GM12878 (cell line): Measurements from ENCODE around the gene SNRPD1. TPM values are rescaled to one million over a fixed set of nuclear protein-coding genes. Genes with fewer than 3 reads are reported as not detected.

ENCODE experiments used
- ATAC-seq: fragments of 200-7000 bp; cut with Tn5 transposase; 3 replicates; pipeline ENCODE4 v1.9.1; 2020; ENCODE audit warnings: mild to moderate bottlenecking, moderate library complexity
- BruUV-seq: library from RNA; stranded (reverse); fragments of 400-500 nt; replicated peaks from 2 replicates; lab custom pipeline; 2021; lab: Mats Ljungman, UMichigan
- CTCF ChIA-PET: fragments of 300-600 bp; sonication (Branson Sonifier 250); formaldehyde crosslinking; extraction: SDS; loops from one replicate; lab custom pipeline; 2021; ENCODE audit warnings: inconsistent platforms; lab: Yijun Ruan, JAX
- POLR2A ChIA-PET: fragments of 350-600 bp; formaldehyde crosslinking; extraction: SDS; loops from one replicate; lab custom pipeline; 2021; ENCODE audit warnings: inconsistent platforms; lab: Charles Lee
- RAD21 ChIA-PET: fragments of 300-600 bp; sonication (Branson Sonifier 250); formaldehyde crosslinking; loops from one replicate; lab custom pipeline; 2023; ENCODE audit warnings: antibody characterized with exemption; ENCODE audit not compliant: unreplicated experiment; lab: Charles Lee
- SMC1A ChIA-PET: fragments of 300-600 bp; sonication (Branson Sonifier 250); formaldehyde crosslinking; loops from one replicate; lab custom pipeline; 2023; ENCODE audit not compliant: unreplicated experiment, uncharacterized antibody; lab: Charles Lee
- DNase-seq: peaks from one replicate; pipeline ENCODE4 v3.0.0-alpha.2; 2011; ENCODE audit warnings: low read depth, low spot score
- FAIRE-seq: peaks from 3 replicates; lab custom pipeline; 2011; peaks lifted over from hg19 to GRCh38; lab: Jason Lieb, UNC
- H2AFZ ChIP-seq: 2 replicates; pipeline ENCODE4 v1.6.0; 2011; ENCODE audit warnings: low read depth, low read length, control low read depth; ENCODE audit not compliant: control insufficient read depth
- H3K27ac ChIP-seq: 2 replicates; pipeline ENCODE4 v1.5.1; 2011; ENCODE audit warnings: control low read depth; ENCODE audit not compliant: control insufficient read depth, insufficient read depth
- H3K27me3 ChIP-seq, 2 experiments: replicated peaks in 1 of 2; 2 replicates each; pipeline versions ENCODE4 v1.6.0 to v1.6.1; 2011; ENCODE audit warnings: low read length in 1 of 2; ENCODE audit not compliant: control insufficient read depth in 2 of 2, insufficient read depth in 2 of 2
- H3K36me3 ChIP-seq, 2 experiments: 2 replicates each; pipeline ENCODE4 v1.5.1; 2011; ENCODE audit warnings: low read length in 1 of 2; ENCODE audit not compliant: control insufficient read depth in 2 of 2, insufficient read depth in 2 of 2
- H3K4me1 ChIP-seq: 2 replicates; pipeline ENCODE4 v1.6.1; 2011; ENCODE audit warnings: mild to moderate bottlenecking, low read length, moderate library complexity, mixed read lengths; ENCODE audit not compliant: control insufficient read depth, insufficient read depth
- H3K4me2 ChIP-seq: 2 replicates; pipeline ENCODE4 v1.6.0; 2011; ENCODE audit warnings: control low read depth; ENCODE audit not compliant: control insufficient read depth, insufficient read depth
- H3K4me3 ChIP-seq: fragments of 200-600 bp; sonication (generic); 2 replicates; pipeline ENCODE4 v1.5.1; 2016
- H3K79me2 ChIP-seq: 2 replicates; pipeline ENCODE4 v1.6.0; 2011; ENCODE audit warnings: low read length; ENCODE audit not compliant: control insufficient read depth, insufficient read depth
- H3K9ac ChIP-seq: 2 replicates; pipeline ENCODE4 v1.8.0; 2011; ENCODE audit warnings: low read length, control low read depth, mixed read lengths; ENCODE audit not compliant: control insufficient read depth, insufficient read depth
- H3K9me3 ChIP-seq: replicated peaks from 3 replicates; pipeline ENCODE4 v1.5.1; 2011; ENCODE audit warnings: mild to moderate bottlenecking, low read length; ENCODE audit not compliant: control insufficient read depth, insufficient read depth
- H4K20me1 ChIP-seq: 2 replicates; pipeline ENCODE4 v1.6.0; 2011; ENCODE audit not compliant: control insufficient read depth, insufficient read depth
- BACH1 ChIP-seq: fragments of 450-650 bp; IDR thresholded peaks from 2 replicates; pipeline ENCODE4 v1.6.1; 2017; ENCODE audit warnings: mild to moderate bottlenecking, borderline replicate concordance
- BHLHE40 ChIP-seq, 2 experiments: fragments of 450-650 bp in 1 of 2; IDR thresholded peaks; 2 replicates each; pipeline ENCODE4 v1.6.1; 2011 to 2017; ENCODE audit warnings: low read depth in 2 of 2, borderline replicate concordance in 1 of 2, improper control_type of control experiment in 1 of 2, low read length in 1 of 2, mild to moderate bottlenecking in 1 of 2
- BMI1 ChIP-seq: fragments of 450-650 bp; IDR thresholded peaks from 2 replicates; pipeline ENCODE4 v1.6.1; 2016; ENCODE audit warnings: mild to moderate bottlenecking, moderate library complexity, borderline replicate concordance
- EED ChIP-seq: sonication (generic); IDR thresholded peaks from 2 replicates; pipeline ENCODE4 v1.6.1; 2016; ENCODE audit warnings: antibody characterized with exemption, low read depth
- LARP7 ChIP-seq: fragments of 450-650 bp; IDR thresholded peaks from 2 replicates; pipeline ENCODE4 v1.6.1; 2017; ENCODE audit warnings: mild to moderate bottlenecking
- MLLT1 ChIP-seq: fragments of 450-650 bp; IDR thresholded peaks from 2 replicates; pipeline ENCODE4 v1.6.1; 2016; ENCODE audit warnings: mild to moderate bottlenecking
- NR2C1 ChIP-seq: fragments of 450-650 bp; IDR thresholded peaks from 2 replicates; pipeline ENCODE4 v1.6.1; 2017; ENCODE audit warnings: antibody characterized with exemption, mild to moderate bottlenecking, moderate library complexity
- NR2F1 ChIP-seq: fragments of 450-650 bp; conservative IDR thresholded peaks from 2 replicates; pipeline ENCODE4 v1.6.1; 2017; ENCODE audit warnings: mild to moderate bottlenecking
- RAD51 ChIP-seq: fragments of 450-650 bp; IDR thresholded peaks from 2 replicates; pipeline ENCODE4 v1.6.1; 2016; ENCODE audit warnings: moderate library complexity, mild to moderate bottlenecking, inconsistent platforms
- RB1 ChIP-seq: fragments of 450-650 bp; formaldehyde crosslinking; IDR thresholded peaks from 2 replicates; pipeline ENCODE4 v1.6.1; 2017; ENCODE audit warnings: mild to moderate bottlenecking, borderline replicate concordance
- RFX5 ChIP-seq: IDR thresholded peaks from 2 replicates; pipeline ENCODE4 v1.6.1; 2011; ENCODE audit warnings: low read depth, low read length, improper control_type of control experiment
- TCF12 ChIP-seq: IDR thresholded peaks from 2 replicates; pipeline ENCODE4 v1.6.1; 2011; ENCODE audit warnings: low read depth, mild to moderate bottlenecking, low read length
- TCF3 ChIP-seq: IDR thresholded peaks from 2 replicates; pipeline ENCODE4 v1.6.1; 2012; ENCODE audit warnings: low read depth, mild to moderate bottlenecking, low read length, borderline replicate concordance; ENCODE audit not compliant: insufficient read depth
- YY1 ChIP-seq: IDR thresholded peaks from 2 replicates; pipeline ENCODE4 v1.6.1; 2011; ENCODE audit warnings: low read depth, mild to moderate bottlenecking, low read length
- ZNF207 ChIP-seq: fragments of 450-650 bp; IDR thresholded peaks from 2 replicates; pipeline ENCODE4 v1.6.1; 2014; ENCODE audit warnings: antibody characterized with exemption, mild to moderate bottlenecking, borderline replicate concordance
- ZNF274 ChIP-seq: IDR thresholded peaks from one replicate; pipeline ENCODE4 v1.8.0; 2011; ENCODE audit not compliant: insufficient read length, insufficient read depth
- WGBS: methylation state at CpG from one replicate; pipeline ENCODE4 v1.1.6; 2016; ENCODE audit warnings: low lambda C conversion rate; ENCODE audit not compliant: insufficient replicate concordance, insufficient coverage; ENCODE audit errors: missing lambda C conversion rate; 5-methylcytosine and 5-hydroxymethylcytosine counted together
- in situ Hi-C: fragments of 300-500 bp; cut with MboI; formaldehyde crosslinking; loops from 9 replicates; pipeline ENCODE4 v1.14.3; 2018; ENCODE audit warnings: mixed read lengths
- intact Hi-C: fragments of 100-400 bp; cut with micrococcal nuclease; formaldehyde crosslinking; loops from one replicate; pipeline ENCODE4 v1.14.2; 2022; ENCODE audit not compliant: unreplicated experiment
- polyA plus RNA-seq, 11 experiments: library from polyadenylated mRNA; depleted of rRNA in 4 of 11; unstranded in 6 of 11; stranded (reverse) in 5 of 11; fragments of >200 nt; fragmentation: Nextera tagmentation in 4 of 11; fragmentation: Illumina TruSeq in 1 of 11; extraction: Ambion mirVana in 4 of 11; extraction: Trizol in 1 of 11; gene quantifications; 1 replicate in 1 of 11; 2 replicates in 10 of 11; pipeline versions ENCODE4 v1.2.1 to v1.2.3, GENCODE V29; 2011 to 2016; ENCODE audit warnings: inconsistent platforms in 2 of 11, missing spikeins in 2 of 11, low read depth in 1 of 11
- total RNA-seq, 4 experiments: library from RNA; depleted of rRNA in 3 of 4; stranded (reverse); fragments of >200 nt in 3 of 4; fragmentation: Illumina TruSeq in 1 of 4; extraction: Trizol in 1 of 4; gene quantifications; 2 replicates each; pipeline versions ENCODE4 v1.2.1 to v1.2.3, GENCODE V29; 2013 to 2021
- TF ChIP-seq, protein P1 (sequence below), 3 experiments: IDR thresholded peaks in 2 of 3; conservative IDR thresholded peaks in 1 of 3; 2 replicates each; pipeline ENCODE4 v1.5.1; 2011; ENCODE audit warnings: low read depth in 3 of 3, low read length in 3 of 3, mild to moderate bottlenecking in 3 of 3, control low read depth in 2 of 3, moderate library complexity in 2 of 3, inconsistent platforms in 1 of 3, mixed read lengths in 1 of 3; ENCODE audit not compliant: control insufficient read depth in 2 of 3, insufficient read depth in 1 of 3; ENCODE audit errors: extremely low read depth in 1 of 3

Gene SNRPD1
- total and polyA plus RNA-seq, 10 of the 15 experiments (the other 5 are each of a cell fraction or from before 2014, with no cell fraction given) = 52.6 to 866 (median 227) TPM

GRCh38 chr18:21599585-21600525, 12.3 kb upstream of the SNRPD1 start:
- in situ Hi-C loops (loop anchor here (25.0 kb wide), 2 partner anchors 538 to 1862 kb away; partner anchors contain the start of gene RIOK3), intact Hi-C loops (loop anchor here (5.0 kb wide), 1 partner anchor 87 kb away; no protein-coding TSS in a partner anchor)
- FAIRE-seq (no peak), ATAC-seq (peak; percentile 71), DNase-seq (no peak)
- ChIA-PET RAD21 (interaction anchor here (0.9 to 3.0 kb wide), 7 partner anchors 13 to 253 kb away, joined by 3 to 17 read pairs (median 5); partner anchors contain the start of genes ABHD3, MIB1 and SNRPD1), CTCF (interaction anchor here (0.6 to 9.4 kb wide), 29 partner anchors 9 to 1337 kb away, joined by 3 to 173 read pairs (median 4); partner anchors contain the start of genes ABHD3 and SNRPD1), SMC1A (interaction anchor here (1.1 to 2.8 kb wide), 6 partner anchors 10 to 250 kb away, joined by 3 to 17 read pairs (median 4); partner anchors contain the start of gene SNRPD1), POLR2A (interaction anchor here (0.5 to 2.4 kb wide), 10 partner anchors 9 to 1828 kb away, joined by 3 to 19 read pairs (median 3); partner anchors contain the start of gene SNRPD1)
- WGBS = under 1% methylated on average over 67 of the region's 67 CpGs
- no peaks in the 10 kb centered on the region for H3K27me3 ChIP-seq
- H3K9ac ChIP-seq = peak overlapping the region; percentile 89
- no peaks in the 10 kb centered on the region for H3K36me3 ChIP-seq
- H3K4me2 ChIP-seq = peak overlapping the region; percentile 89
- H4K20me1 ChIP-seq = no peaks in the 10 kb centered on the region
- no peaks in the 10 kb centered on the region for H3K9me3 ChIP-seq
- BruUV-seq = TSS peak; percentile 63
- H3K4me1 ChIP-seq = peaks cover 22% of the 10 kb centered on the region
- peak overlapping the region; percentile 90 for H3K27ac ChIP-seq
- peak overlapping the region; percentile 76 for H3K4me3 ChIP-seq
- peaks cover 44% of the 10 kb centered on the region for H3K79me2 ChIP-seq
- peak overlapping the region; percentile 98 for H2AFZ ChIP-seq
- TF ChIP-seq RAD51 (no peak), RFX5 (peak; percentile 6; the same call in 1 of the 2 replicates), ZNF274 (no peak), ZNF207 (peak; percentile 46; the same call in 1 of the 2 replicates), TCF12 (no peak), YY1 (peak; percentile 95), NR2C1 (peak; percentile 77), EED (no peak), LARP7 (peak; percentile 41; the same call in 1 of the 2 replicates), BMI1 (no peak), BHLHE40 (IDR thresholded peaks at IDR 0.05; ENCODE audit: borderline replicate concordance in 1 of 2, low read depth in 2 of 2, low read length in 1 of 2) (peak in 1 of 2 experiments; percentile 41; a peak in 2 of 4 replicates), TCF3 (no peak), MLLT1 (peak; percentile 49), BACH1 (no peak), NR2F1 (peak; percentile 74), RB1 (peak; percentile 68; the same call in 1 of the 2 replicates)
- TF ChIP-seq, protein P1, sequence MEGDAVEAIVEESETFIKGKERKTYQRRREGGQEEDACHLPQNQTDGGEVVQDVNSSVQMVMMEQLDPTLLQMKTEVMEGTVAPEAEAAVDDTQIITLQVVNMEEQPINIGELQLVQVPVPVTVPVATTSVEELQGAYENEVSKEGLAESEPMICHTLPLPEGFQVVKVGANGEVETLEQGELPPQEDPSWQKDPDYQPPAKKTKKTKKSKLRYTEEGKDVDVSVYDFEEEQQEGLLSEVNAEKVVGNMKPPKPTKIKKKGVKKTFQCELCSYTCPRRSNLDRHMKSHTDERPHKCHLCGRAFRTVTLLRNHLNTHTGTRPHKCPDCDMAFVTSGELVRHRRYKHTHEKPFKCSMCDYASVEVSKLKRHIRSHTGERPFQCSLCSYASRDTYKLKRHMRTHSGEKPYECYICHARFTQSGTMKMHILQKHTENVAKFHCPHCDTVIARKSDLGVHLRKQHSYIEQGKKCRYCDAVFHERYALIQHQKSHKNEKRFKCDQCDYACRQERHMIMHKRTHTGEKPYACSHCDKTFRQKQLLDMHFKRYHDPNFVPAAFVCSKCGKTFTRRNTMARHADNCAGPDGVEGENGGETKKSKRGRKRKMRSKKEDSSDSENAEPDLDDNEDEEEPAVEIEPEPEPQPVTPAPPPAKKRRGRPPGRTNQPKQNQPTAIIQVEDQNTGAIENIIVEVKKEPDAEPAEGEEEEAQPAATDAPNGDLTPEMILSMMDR (IDR thresholded peaks at IDR 0.05 in 2 of 3, conservative IDR thresholded peaks at IDR 0.05 in 1 of 3; ENCODE audit: control insufficient read depth in 2 of 3, extremely low read depth in 1 of 3, insufficient read depth in 1 of 3, low read depth in 3 of 3, low read length in 3 of 3) = peak in 1 of 3 experiments; percentile 18; a peak in 1 of 6 replicates
